Thyroid gland (tissue), 4 donors: ENCODE data around the gene AP2B1.

Source experiments
- POLR2A ChIP-seq, 2 donors: fragments of 450-650 bp; IDR thresholded peaks; one replicate each; pipeline ENCODE4 v1.6.1; 2017; ENCODE audit warnings: antibody characterized with exemption in 2 of 2, mild to moderate bottlenecking in 2 of 2, moderate library complexity in 1 of 2
- TF ChIP-seq, protein P1 (sequence below), 6 experiments: fragments of 200-600 bp in 3 of 6; fragments of 450-650 bp in 3 of 6; sonication (generic) in 3 of 6; IDR thresholded peaks; one replicate each; pipeline ENCODE4 v1.5.1; 2016 to 2019; ENCODE audit warnings: antibody characterized with exemption in 6 of 6, mild to moderate bottlenecking in 2 of 6, inconsistent platforms in 1 of 6, moderate library complexity in 1 of 6

DNA sequence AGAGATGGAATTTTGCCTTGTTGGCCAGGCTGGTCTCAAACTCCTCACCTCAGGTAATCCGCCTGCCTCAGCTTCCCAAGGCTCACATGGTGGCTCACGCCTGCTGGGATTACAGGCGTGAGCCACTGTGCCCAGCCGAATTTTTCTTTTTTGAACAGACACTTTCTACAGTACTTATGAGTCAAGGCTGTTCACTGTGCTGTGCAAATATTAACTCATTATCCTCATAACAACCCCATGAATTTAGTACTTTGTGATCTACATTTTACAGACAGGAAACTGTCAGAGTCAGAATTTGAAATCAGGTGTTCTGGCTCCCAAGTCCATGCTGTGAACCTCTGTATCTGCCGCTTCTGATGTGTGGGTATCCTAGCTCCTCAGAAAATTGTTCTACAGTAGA is 118.6 kb downstream of the AP2B1 start:
- TF ChIP-seq, protein P1, sequence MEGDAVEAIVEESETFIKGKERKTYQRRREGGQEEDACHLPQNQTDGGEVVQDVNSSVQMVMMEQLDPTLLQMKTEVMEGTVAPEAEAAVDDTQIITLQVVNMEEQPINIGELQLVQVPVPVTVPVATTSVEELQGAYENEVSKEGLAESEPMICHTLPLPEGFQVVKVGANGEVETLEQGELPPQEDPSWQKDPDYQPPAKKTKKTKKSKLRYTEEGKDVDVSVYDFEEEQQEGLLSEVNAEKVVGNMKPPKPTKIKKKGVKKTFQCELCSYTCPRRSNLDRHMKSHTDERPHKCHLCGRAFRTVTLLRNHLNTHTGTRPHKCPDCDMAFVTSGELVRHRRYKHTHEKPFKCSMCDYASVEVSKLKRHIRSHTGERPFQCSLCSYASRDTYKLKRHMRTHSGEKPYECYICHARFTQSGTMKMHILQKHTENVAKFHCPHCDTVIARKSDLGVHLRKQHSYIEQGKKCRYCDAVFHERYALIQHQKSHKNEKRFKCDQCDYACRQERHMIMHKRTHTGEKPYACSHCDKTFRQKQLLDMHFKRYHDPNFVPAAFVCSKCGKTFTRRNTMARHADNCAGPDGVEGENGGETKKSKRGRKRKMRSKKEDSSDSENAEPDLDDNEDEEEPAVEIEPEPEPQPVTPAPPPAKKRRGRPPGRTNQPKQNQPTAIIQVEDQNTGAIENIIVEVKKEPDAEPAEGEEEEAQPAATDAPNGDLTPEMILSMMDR (IDR thresholded peaks at IDR 0.05) = no peak
- no peak for TF ChIP-seq POLR2A (IDR thresholded peaks at IDR 0.05)
